CD4-positive, alpha-beta T cell treated with Interleukin-17A for 4 hours (primary cell): Measurements from ENCODE around the gene UHRF2.
"Not testable (repeated sequence)": the region's sequence is repeated elsewhere in the genome, so short reads cannot be mapped to it uniquely, and the experiment has no call there.

ENCODE experiments used
- DNase-seq: peaks from one replicate; pipeline ENCODE4 v3.0.0-alpha.2; 2020; ENCODE audit warnings: mixed read lengths

Gene UHRF2

GRCh38 chr9:6412487-6413364 is at the start of gene UHRF2:
UHRF2 (plus strand) TSS chr9:6413199; CDS start chr9:6413491, 292 bp downstream.
- DNase-seq, result peak; percentile 99

- no peak for DNase-seq
These were observed 45.7 kb upstream of the UHRF2 start for GRCh38 chr9:6367128-6367890.

GRCh38 chr9:6368831-6369230 is 44.2 kb upstream of the UHRF2 start:
- DNase-seq, result no peak

DNA sequence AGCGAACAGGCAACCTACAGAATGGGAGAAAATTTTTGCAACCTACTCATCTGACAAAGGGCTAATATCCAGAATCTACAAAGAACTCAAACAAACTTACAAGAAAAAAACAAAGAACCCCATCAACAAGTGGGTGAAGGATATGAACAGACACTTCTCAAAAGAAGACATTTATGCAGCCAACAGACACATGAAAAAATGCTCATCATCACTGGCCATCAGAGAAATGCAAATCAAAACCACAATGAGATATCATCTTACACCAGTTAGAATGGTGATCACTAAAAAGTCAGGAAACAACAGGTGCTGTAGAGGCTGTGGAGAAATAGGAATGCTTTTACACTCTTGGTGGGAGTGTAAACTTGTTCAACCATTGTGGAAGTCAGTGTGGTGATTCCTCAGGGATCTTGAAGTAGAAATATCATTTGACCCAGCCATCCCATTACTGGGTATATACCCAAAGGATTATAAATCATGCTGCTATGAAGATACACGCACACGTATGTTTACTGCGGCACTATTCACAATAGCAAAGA is 31.5 kb upstream of the UHRF2 start:
- not testable (repeated sequence) for DNase-seq

GRCh38 chr9:6382681-6383080 is 30.3 kb upstream of the UHRF2 start:
- DNase-seq, result no peak

GRCh38 chr9:6383551-6384225 is 29.3 kb upstream of the UHRF2 start:
- no peak for DNase-seq

DNA sequence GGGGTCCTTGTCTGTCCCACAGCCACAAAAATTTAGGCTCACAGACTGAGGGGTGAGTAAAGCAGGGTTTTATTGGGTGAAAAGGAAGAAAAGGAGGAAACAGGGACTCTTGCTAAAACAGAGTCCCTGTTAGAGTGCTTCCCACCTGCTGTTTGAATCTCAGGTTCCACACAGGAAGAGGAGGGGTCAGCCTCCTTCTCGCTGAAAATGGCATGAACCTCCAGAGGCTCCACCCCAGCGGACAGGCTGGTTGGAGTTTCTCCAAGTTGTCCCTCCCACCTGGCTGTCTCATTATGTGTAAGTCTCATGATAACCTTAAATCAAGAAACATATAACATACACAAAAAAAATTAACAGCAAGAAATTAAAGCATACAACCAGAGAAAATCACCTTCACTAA is 28.3 kb upstream of the UHRF2 start:
- DNase-seq, result no peak

- no peak for DNase-seq
These were observed 13.9 kb upstream of the UHRF2 start for GRCh38 chr9:6399071-6399470.

GRCh38 chr9:6405371-6405770 is 7.6 kb upstream of the UHRF2 start:
- no peak for DNase-seq

DNA sequence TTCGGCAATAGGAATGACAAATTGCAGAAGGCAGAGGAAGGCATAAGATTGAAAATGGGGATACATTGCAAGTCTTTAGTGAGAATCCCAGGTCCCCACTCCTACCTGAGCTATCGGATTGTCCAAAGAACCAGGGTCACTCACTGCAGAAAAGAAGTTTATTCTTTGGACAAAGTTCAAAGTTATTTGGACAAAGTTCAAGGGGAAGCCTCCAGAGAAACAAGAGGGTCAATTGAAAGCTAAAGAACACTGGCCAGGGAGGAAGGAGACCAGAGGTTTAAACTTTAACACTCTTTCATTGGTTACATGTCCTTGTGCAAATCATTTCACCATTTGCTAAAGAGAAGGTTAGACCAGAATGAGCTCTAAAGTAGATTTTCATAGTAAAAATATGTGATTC is 5.2 kb upstream of the UHRF2 start:
- DNase-seq, result no peak

GRCh38 chr9:6408320-6408719 is 4.7 kb upstream of the UHRF2 start:
- no peak for DNase-seq

GRCh38 chr9:6409811-6410210 is 3.2 kb upstream of the UHRF2 start:
- DNase-seq, result no peak

DNA sequence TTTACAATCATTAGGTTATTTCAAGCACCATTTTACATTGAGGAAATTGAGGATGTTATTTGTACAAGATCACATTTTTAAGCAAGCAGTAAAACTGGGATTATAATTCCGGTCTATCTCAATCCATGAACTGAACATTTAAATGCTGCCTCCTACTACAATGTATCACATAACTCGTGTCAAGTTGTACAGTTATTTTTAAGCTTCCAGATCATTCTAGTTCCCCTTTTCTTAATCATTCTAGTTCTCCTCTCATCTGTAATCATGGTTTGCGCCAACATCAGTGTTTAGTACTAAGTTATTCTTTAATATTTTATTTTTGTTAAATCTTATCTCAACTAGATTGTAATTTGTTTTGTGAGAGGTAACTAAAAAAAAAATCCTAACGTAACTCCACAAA is 2.4 kb upstream of the UHRF2 start:
- DNase-seq, result no peak

DNA sequence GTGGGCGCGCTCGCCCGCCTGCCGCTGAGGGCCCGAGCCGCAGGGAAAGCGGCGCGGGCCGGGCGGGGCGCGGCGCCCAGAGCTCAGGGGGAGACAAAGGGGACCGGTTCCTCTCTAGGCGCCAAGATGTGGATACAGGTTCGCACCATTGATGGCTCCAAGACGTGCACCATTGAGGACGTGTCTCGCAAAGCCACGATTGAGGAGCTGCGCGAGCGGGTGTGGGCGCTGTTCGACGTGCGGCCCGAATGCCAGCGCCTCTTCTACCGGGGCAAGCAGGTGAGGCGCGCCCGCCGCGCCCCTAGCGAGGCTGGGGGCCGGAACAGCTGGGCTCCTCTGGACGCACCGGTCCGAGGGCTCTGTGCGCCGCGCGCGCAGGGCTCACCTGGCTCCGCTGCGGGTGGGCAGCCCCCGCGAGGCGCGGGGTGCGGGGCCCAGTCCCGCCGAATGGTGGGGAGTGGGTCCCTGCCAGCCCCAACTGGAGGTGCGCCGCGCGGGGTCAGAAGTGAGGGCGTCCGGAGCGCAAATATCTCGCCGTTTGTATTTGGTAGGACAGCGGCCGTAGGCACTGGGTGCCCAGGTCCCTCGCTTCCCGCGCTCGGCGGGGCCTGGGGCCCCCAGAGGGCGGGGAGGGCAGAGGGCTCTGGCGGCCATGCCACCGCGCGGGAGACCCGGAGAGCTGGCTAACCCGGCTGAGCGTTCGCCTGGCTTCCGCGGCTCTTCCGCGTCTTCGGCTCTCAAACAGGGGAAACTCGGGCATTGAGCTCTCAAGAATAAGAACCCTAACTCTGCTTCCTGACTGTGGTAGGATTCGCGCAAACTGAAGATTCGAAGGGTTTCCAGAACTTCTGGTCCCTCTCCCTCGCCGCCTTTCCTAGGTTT is 607 bp downstream of the UHRF2 start:
- peak; percentile 61 for DNase-seq

GRCh38 chr9:6414247-6414641 is 1.2 kb downstream of the UHRF2 start:
- DNase-seq, result no peak

- DNase-seq, result no peak
These were observed 2.3 kb downstream of the UHRF2 start for GRCh38 chr9:6415266-6415665.

DNA sequence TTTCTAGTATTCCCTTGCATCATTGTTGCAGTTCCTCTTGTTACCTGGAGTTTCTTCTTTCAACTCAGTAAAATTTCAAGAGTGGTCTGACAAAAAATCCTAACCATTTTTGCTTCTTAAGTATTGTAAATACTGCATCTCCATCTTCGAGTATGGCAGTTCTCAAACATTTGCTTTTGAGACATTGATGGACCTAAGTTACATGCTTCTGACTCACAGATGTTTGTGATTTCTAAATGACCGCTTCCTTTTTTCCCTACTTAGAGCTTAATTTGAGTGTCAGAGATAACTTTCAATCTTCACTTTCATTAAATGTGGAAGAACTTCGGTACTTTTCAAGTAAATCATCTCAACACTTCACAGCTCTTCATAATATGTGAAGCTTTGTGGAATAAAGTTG is 4.2 kb downstream of the UHRF2 start:
- no peak for DNase-seq

DNA sequence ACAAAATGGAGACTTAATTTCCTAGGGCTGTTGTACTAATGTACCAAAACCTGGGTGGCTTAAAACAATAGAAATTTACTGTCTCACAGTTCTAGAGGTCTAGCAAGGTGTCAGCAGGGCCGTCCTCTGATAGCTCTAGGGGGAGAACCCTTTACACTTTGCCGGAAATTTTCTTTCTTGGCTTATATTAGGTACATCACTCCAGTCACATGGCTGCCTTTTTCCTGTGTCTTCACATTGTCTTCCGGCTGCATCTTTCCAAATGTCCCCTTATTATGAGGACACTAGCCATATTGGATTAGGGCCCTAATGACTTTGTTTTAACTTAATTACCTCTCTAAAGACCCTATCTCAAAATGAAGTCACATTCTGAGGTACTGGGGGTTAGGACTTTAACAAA is 5.8 kb downstream of the UHRF2 start:
- DNase-seq, result no peak

- DNase-seq, result no peak
These were observed 11.9 kb downstream of the UHRF2 start for GRCh38 chr9:6424940-6425339.

DNA sequence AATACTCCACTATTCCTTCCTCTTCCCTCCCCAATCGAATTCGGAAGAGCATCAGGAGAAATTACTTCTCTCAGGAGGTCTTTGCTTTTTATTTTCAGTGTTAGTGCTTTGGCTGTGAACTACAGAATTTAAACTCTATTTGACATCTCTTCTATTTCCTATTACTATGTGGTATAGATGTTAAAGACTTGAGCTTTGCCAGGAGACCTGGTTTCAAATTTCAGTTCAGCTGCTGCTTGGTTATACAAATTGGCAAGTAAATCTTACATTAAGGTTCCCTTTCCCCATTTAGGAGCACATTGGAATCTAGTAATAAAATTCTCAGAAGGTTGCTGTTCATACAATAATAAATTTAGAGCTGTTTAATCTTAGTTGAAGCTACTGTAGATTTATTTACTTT is 13.1 kb downstream of the UHRF2 start:
- DNase-seq, result no peak

- DNase-seq, result peak; percentile 12
These were observed 16.2 kb downstream of the UHRF2 start for GRCh38 chr9:6428940-6429889.
